ENCODE measurements around the gene FUCA1. TPM values are rescaled to one million over a fixed set of nuclear protein-coding genes. Genes with fewer than 3 reads are reported as not detected.
"Not testable (repeated sequence)": the region's sequence is repeated elsewhere in the genome, so short reads cannot be mapped to it uniquely, and the experiment has no call there.

Gene FUCA1
- total RNA-seq, 2 donors from 2014 or later = 5.5 to 9.0 TPM

DNA sequence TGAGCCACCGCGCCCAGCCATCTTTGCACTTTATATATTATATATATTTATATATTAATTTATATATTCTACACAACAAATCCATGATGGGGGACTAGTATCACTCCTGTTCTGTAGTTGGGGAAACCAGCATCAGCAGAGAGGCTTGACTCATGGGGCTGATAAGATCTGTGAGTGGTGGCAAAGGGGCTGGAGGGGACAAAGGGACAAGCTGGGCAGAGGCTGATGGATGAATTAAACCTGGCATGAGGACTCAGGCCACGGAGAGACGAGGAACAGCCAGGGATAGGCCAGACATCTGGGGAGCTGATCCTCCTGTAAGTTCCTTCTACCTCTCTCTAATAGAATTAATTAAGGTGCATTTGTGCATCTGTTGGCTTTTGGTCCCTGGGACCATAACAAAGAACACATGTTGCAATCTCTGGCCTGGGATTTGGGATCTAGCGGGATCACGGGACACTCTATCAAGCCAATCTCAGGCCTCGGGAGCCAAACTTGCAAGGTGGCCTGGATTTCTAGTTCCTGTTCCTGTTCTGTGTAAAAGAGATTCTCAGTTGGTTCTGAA, 37.5 kb upstream of the FUCA1 start:
- DNase-seq = peak in 1 of 2 donors; percentile 32
- H3K27ac Mint-ChIP-seq = no peak overlapping the region
- peak overlapping the region; percentile 13 to 59 for H3K4me3 Mint-ChIP-seq
- H3K36me3 Mint-ChIP-seq (ENCODE audit: insufficient read depth in 2 of 2) = no peaks in the 10 kb centered on the region
- peaks cover 69% of the 10 kb centered on the region for H3K4me1 Mint-ChIP-seq (ENCODE audit: low read depth)
- no peaks in the 10 kb centered on the region for H3K9me3 Mint-ChIP-seq
- no peak for ATAC-seq (replicated peaks in 1 of 2)
- peaks cover 9% of the 10 kb centered on the region for H3K27me3 Mint-ChIP-seq (ENCODE audit: low read depth)

DNA sequence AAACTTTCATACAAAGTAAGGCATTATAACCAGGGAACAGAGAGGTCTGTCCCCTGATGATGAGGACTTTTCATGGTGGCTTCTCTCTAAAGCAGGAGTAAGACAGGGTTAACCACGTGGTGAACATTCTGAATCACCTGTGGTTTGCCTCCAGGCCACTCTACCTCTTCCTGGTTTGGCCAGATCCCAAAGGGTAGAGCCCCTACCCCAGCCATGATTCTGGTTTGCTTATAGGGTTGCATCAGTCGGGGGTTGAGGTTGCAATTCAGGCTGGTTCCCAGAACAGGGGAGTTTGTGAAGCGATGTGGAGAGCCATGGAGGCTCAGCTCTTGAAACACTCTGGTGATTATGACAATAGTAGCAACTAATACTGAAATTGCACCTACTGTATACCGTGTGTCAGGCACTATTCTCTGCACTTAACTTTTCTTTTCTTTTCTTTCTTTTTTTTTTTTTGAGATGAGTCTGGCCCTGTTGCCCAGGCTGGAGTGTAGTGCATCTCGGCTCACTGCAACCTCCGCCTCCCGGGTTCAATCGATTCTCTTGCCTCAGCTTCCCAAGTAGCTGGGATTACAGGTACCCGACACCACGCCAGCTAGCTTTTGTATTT, 36.8 kb upstream of the FUCA1 start:
- H3K27ac Mint-ChIP-seq = peak overlapping the region; percentile 71
- peak overlapping the region; percentile 22 to 50 for H3K4me3 Mint-ChIP-seq
- H3K36me3 Mint-ChIP-seq (ENCODE audit: insufficient read depth in 2 of 2) = no peaks in the 10 kb centered on the region
- H3K9me3 Mint-ChIP-seq = no peaks in the 10 kb centered on the region
- DNase-seq (peak; percentile 84 to 87), ATAC-seq (replicated peaks in 1 of 2) (peak; percentile 93 to 94)
- peaks cover 67% of the 10 kb centered on the region for H3K4me1 Mint-ChIP-seq (ENCODE audit: low read depth)
- H3K27me3 Mint-ChIP-seq (ENCODE audit: low read depth) = peaks cover 16% of the 10 kb centered on the region

DNA sequence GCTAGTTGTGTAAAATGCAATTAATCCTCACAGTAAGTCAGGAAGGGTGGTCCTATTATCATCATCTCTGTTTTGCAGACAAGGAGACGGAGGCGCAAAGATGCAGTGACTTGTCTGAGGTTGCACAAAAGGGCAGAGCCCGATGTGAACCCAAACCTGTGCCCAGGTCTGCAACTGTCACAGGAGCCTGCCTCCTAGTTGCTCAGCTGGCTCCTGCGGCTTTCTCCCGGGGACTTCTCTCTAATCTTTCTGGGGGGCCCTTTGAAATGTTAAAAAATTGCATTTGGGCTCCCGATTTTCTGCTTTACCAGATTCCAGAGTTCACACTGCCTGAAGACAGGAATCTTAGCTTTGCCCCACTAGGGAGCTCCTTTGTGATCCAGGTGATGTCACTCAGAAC, 35.7 kb upstream of the FUCA1 start:
- peaks cover 16% of the 10 kb centered on the region for H3K27me3 Mint-ChIP-seq (ENCODE audit: low read depth)
- no peak overlapping the region for H3K4me3 Mint-ChIP-seq
- H3K27ac Mint-ChIP-seq = no peak overlapping the region
- H3K9me3 Mint-ChIP-seq = no peaks in the 10 kb centered on the region
- ATAC-seq (replicated peaks in 1 of 2) (no peak), DNase-seq (no peak)
- no peaks in the 10 kb centered on the region for H3K36me3 Mint-ChIP-seq (ENCODE audit: insufficient read depth in 2 of 2)
- peaks cover 67% of the 10 kb centered on the region for H3K4me1 Mint-ChIP-seq (ENCODE audit: low read depth)

DNA sequence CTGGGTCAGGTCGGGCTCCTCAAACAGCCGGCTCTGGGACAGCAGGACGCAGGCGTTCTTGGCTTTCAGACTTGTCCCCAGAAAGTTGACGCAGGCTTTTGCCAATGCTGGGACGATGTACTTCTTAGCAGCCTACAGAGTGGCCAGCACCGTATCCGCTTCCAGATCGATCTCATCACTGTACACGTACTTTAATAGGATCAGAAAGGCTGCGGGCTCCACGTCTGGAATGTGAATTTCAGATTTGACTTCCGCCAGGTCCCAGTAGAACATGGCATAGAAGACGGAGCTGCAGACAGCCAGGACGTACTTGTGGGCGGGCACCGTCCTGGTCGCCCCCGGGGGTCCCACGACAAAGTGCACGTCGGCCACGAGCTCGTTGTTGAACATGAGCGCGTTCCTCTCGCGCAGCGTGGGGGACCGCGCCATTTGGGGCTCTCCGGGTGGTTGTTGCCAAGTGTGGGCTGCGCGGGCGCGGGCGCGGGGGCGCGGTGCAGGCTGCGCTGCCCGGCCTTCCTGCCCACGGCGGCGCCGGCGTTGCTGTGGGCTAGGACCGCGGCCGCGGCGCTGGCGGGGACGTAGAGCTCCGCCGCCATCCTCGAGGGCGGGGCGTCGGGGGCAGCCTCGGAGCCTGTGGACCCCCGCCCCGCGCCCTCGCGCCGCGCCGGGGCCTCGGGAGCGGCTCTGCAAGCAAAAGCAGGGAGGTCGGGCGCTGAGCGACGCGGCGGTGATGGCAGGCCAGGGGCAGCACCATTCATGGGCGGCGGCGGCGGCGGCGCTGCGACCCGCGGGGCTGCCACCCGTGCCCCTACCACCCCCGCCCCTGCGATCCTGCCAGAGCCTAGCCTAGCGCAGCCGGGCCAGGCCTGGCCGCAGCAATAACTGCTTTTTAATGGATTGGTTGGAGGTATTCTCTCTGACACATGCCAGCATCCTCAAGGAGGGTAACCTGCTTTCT, 34.5 kb upstream of the FUCA1 start:
- Mint-ChIP-seq H3K36me3 (ENCODE audit: insufficient read depth in 2 of 2) (no peaks in the 10 kb centered on the region), H3K9me3 (no peaks in the 10 kb centered on the region), H3K4me1 (ENCODE audit: low read depth) (peaks cover 58% of the 10 kb centered on the region), H3K4me3 (no peak overlapping the region), H3K27ac (no peak overlapping the region), H3K27me3 (ENCODE audit: low read depth) (peaks cover 16% of the 10 kb centered on the region)
- no peak for ATAC-seq (replicated peaks in 1 of 2)
- no peak for DNase-seq

DNA sequence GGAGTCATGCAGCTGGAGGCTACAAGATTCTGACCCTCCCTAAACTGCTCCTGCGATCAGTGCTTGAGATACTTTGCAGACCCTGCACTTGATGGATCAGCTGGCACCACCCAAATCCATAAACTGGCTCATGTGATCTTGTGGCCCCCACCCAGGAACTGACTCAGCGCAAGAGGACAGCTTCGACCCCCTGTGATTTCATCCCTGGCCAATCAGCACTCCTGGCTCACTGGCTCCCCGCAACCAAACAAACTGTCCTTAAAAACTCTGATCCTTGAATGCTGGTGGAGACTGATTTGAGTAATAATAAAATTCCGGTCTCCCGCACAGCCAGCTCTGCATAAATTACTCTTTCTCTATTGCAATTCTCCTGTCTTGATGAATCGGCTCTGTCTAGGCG, 31.9 kb upstream of the FUCA1 start:
- peaks cover 24% of the 10 kb centered on the region for H3K27me3 Mint-ChIP-seq (ENCODE audit: low read depth)
- not testable (repeated sequence) for H3K36me3 Mint-ChIP-seq (ENCODE audit: insufficient read depth in 2 of 2); H3K27ac Mint-ChIP-seq; ATAC-seq (replicated peaks in 1 of 2); H3K9me3 Mint-ChIP-seq; H3K4me3 Mint-ChIP-seq; DNase-seq
- peaks cover 47% of the 10 kb centered on the region for H3K4me1 Mint-ChIP-seq (ENCODE audit: low read depth)

DNA sequence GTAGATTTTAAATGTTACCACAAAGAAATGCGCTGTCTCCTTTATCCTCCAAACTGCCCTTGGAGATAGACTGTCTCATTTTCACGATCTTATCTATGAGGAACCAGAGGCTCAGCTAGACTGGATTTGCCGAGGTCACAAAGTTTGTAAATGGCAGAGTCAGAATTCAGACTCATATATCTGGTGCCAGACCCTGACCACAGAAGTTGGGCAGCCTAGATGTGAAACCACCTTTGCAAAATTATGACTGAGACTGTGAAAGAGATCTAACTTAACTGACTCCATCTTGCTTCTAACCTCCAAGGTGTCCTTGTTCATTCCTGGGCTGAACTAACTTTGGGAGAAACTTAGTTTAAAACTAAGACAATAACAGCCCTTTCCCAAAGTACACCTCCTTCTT, 31.0 kb upstream of the FUCA1 start:
- Mint-ChIP-seq H3K27me3 (ENCODE audit: low read depth) (peaks cover 24% of the 10 kb centered on the region), H3K9me3 (no peaks in the 10 kb centered on the region), H3K4me3 (peak overlapping the region in 1 of 2 donors; percentile 39), H3K27ac (no peak overlapping the region), H3K4me1 (ENCODE audit: low read depth) (peaks cover 37% of the 10 kb centered on the region), H3K36me3 (ENCODE audit: insufficient read depth in 2 of 2) (no peaks in the 10 kb centered on the region)
- ATAC-seq (replicated peaks in 1 of 2) (peak; percentile 82 to 84), DNase-seq (peak; percentile 40 to 53)

DNA sequence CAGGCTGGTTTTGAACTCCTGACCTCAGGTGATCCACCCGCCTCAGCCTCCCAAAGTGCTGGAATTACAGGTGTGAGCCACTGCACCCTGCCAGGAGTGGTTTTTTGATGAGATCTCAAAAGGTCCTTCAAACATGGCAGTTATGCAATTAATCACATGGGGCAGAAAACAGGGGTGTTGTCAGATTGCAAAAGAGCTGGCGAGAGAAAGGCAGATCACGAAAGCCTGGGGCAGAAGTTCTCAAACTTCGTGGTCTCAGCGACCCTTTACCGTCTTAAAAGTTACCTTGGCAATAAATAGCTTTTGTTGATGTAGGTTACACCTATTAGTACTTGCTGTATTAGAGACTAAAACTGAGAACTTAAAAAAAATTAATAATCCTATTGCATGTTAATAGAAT, 29.0 kb upstream of the FUCA1 start:
- no peak overlapping the region for H3K27ac Mint-ChIP-seq
- no peak overlapping the region for H3K4me3 Mint-ChIP-seq
- DNase-seq (no peak), ATAC-seq (replicated peaks in 1 of 2) (no peak)
- H3K27me3 Mint-ChIP-seq (ENCODE audit: low read depth) = peaks cover 21% of the 10 kb centered on the region
- H3K36me3 Mint-ChIP-seq (ENCODE audit: insufficient read depth in 2 of 2) = no peaks in the 10 kb centered on the region
- H3K9me3 Mint-ChIP-seq = no peaks in the 10 kb centered on the region
- peaks cover 30% of the 10 kb centered on the region for H3K4me1 Mint-ChIP-seq (ENCODE audit: low read depth)

DNA sequence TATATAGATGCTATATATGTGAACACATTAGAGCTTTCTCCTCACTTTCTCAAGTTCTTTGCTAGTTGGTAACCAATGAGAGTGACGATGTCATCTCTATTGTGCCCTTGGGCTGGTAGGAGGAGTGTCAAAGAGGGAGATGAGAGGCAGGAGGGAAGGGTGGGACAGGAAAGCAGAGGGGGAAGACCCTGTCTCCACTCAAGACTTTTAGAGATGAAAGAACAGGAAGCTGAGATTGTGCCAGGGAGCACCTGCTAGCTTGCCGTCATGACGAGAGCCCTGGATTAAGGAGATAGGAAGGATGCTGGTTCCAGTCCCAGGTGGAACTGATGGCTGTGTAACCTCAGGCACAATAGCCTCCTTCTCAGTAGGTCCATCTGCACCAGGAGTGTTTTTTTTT, 28.4 kb upstream of the FUCA1 start:
- Mint-ChIP-seq H3K36me3 (ENCODE audit: insufficient read depth in 2 of 2) (no peaks in the 10 kb centered on the region), H3K4me1 (ENCODE audit: low read depth) (peaks cover 30% of the 10 kb centered on the region), H3K4me3 (no peak overlapping the region), H3K9me3 (no peaks in the 10 kb centered on the region), H3K27me3 (ENCODE audit: low read depth) (peaks cover 27% of the 10 kb centered on the region), H3K27ac (no peak overlapping the region)
- no peak for DNase-seq
- no peak for ATAC-seq (replicated peaks in 1 of 2)

DNA sequence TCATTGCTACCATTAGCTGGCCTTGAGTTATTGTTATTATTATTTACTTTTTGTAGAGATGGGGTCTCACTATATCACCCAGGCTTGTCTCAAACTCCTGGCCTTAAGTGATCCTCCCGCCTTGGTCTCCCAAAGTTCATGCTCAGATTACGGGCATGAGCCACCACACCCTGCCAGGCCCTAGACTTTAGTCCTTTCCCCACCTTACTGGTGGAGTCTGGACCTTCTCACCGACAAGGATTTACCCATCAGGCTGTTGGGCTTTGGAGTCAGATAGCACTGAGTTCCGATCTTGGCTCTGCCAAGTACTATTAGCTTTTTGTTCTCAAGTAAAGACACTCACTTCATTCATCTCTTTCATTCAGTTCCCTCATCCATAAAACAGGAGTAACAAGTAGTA, 27.9 kb upstream of the FUCA1 start:
- Mint-ChIP-seq H3K9me3 (no peaks in the 10 kb centered on the region), H3K4me1 (ENCODE audit: low read depth) (peaks cover 30% of the 10 kb centered on the region), H3K36me3 (ENCODE audit: insufficient read depth in 2 of 2) (no peaks in the 10 kb centered on the region), H3K27ac (no peak overlapping the region), H3K27me3 (ENCODE audit: low read depth) (peaks cover 27% of the 10 kb centered on the region), H3K4me3 (no peak overlapping the region)
- DNase-seq (no peak), ATAC-seq (replicated peaks in 1 of 2) (no peak)

DNA sequence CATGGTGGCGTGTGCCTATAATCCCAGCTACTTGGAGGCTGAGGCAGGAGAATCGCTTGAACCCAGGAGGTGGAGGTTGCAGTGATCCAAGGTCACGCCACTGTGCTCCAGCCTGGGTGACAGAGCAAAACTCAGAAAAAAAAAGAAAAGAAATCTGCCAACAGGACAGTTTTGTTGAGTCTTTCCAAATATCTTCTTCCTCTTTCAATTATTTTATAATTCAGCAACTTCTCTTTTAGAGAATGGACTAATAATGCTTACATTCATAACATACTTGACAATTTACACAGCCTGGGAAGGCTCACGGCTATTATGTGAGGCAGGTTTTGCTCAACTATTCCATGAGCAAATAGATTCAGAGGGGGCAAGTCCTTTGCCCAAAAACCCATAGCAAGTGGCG, 27.0 kb upstream of the FUCA1 start:
- Mint-ChIP-seq H3K27me3 (ENCODE audit: low read depth) (peaks cover 19% of the 10 kb centered on the region), H3K4me1 (ENCODE audit: low read depth) (peaks cover 25% of the 10 kb centered on the region), H3K27ac (no peak overlapping the region), H3K36me3 (ENCODE audit: insufficient read depth in 2 of 2) (no peaks in the 10 kb centered on the region), H3K4me3 (no peak overlapping the region), H3K9me3 (no peaks in the 10 kb centered on the region)
- DNase-seq (no peak), ATAC-seq (replicated peaks in 1 of 2) (no peak)

DNA sequence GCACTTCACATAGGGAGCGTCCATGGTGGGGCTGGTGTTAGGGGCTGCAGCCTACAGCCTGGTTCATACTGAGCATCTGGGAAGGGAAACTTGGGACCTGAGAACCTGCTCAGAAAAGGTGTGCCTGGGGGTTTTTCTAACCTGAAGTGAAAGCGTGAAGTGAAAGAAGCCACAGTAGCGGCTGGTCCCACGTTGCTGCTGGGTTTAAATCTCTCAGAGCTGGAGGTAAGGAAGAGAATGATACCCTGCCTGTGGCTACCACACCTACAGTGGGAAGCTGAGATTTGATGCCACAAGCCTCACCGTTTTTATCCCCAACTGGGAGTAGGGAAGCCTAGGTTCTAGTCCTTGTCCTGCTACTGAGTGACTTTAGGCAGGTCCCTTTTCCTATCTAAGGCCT, 21.0 kb upstream of the FUCA1 start:
- Mint-ChIP-seq H3K27me3 (ENCODE audit: low read depth) (peaks cover 8% of the 10 kb centered on the region), H3K9me3 (no peaks in the 10 kb centered on the region), H3K36me3 (ENCODE audit: insufficient read depth in 2 of 2) (no peaks in the 10 kb centered on the region), H3K27ac (no peak overlapping the region), H3K4me3 (no peak overlapping the region), H3K4me1 (ENCODE audit: low read depth) (no peaks in the 10 kb centered on the region)
- ATAC-seq (replicated peaks in 1 of 2) (no peak), DNase-seq (no peak)

DNA sequence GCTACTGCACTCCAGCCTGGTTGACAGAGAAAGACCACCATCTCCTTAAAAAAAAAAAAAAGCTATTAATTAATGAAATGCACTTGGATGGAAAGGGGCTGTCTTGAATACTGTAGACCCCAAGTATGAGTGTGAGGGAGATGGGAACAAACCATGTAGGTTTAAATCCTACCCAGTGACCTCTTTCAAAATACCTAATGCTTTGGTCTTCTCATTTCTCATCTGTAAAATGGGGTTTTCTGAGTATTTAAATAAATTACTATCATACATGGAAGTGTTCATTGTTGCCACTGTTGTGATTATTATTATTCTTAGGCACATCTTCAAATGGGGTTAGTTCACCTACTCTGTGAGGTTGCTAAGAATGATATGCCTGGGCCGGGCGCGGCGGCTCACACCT, 17.1 kb upstream of the FUCA1 start:
- Mint-ChIP-seq H3K9me3 (no peaks in the 10 kb centered on the region), H3K36me3 (ENCODE audit: insufficient read depth in 2 of 2) (no peaks in the 10 kb centered on the region), H3K27me3 (ENCODE audit: low read depth) (no peaks in the 10 kb centered on the region), H3K27ac (no peak overlapping the region), H3K4me1 (ENCODE audit: low read depth) (no peaks in the 10 kb centered on the region), H3K4me3 (no peak overlapping the region)
- no peak for ATAC-seq (replicated peaks in 1 of 2)
- no peak for DNase-seq

DNA sequence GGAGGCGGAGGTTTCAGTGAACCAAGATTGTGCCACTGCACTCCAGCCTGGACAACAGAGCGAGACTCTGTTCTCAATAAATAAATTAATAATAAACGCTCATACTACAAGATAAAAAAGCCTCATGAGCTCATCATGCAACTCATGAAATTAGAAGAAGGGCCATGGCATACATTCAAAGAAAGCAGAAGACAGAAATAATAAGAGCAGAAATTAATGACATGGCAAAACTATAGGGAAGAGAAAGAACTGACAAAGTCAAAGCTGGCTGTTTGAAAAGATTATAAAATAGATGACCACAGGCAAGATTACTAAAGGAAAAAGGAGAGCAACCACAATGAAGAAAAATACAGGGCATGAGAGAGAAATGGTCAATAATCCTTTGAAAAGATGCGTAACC, 14.7 kb upstream of the FUCA1 start:
- Mint-ChIP-seq H3K4me3 (no peak overlapping the region), H3K27ac (no peak overlapping the region), H3K4me1 (ENCODE audit: low read depth) (no peaks in the 10 kb centered on the region), H3K36me3 (ENCODE audit: insufficient read depth in 2 of 2) (peaks cover 11 to 14% of the 10 kb centered on the region in 2 donors), H3K9me3 (peaks cover 2 to 6% of the 10 kb centered on the region in 2 donors), H3K27me3 (ENCODE audit: low read depth) (no peaks in the 10 kb centered on the region)
- ATAC-seq (replicated peaks in 1 of 2) (no peak), DNase-seq (no peak)

Measured in activated T-cell treated with anti-CD3 and anti-CD28 coated beads, Interleukin-2, amount 50 U/mL, for 72 hours (primary cell).